ENCODE data around the gene DNPH1. TPM values are rescaled to one million over a fixed set of nuclear protein-coding genes. Genes with fewer than 3 reads are reported as not detected.

DNPH1 gene
- polyA plus RNA-seq, 3 donors, result 31.9 to 55.4 (median 42.7) TPM

GRCh38 chr6:43235841-43236240, 6.6 kb upstream of the DNPH1 start:
- H3K4me1 ChIP-seq (ENCODE audit: control insufficient read depth in 1 of 2, insufficient read depth in 2 of 2, low read length in 2 of 2), result no peaks in the 10 kb centered on the region
- H3K36me3 ChIP-seq (replicated peaks in 1 of 2; ENCODE audit: control insufficient read depth in 1 of 2, insufficient read depth in 2 of 2, low read length in 2 of 2), result no peaks in the 10 kb centered on the region
- no peak overlapping the region for H2AFZ ChIP-seq (ENCODE audit: insufficient read depth, low read depth, low read length, poor library complexity, severe bottlenecking)
- no peak for TF ChIP-seq CTCF (IDR thresholded peaks at IDR 0.05)
- Mint-ChIP-seq H3K27ac (no peak overlapping the region), H3K4me1 (no peaks in the 10 kb centered on the region), H3K36me3 (no peaks in the 10 kb centered on the region), H3K27me3 (ENCODE audit: low read depth in 3 of 3) (peaks cover 17 to 46% (median 25%) of the 10 kb centered on the region in 3 donors), H3K9me3 (peaks cover 4 to 10% (median 5%) of the 10 kb centered on the region in 7 donors), H3K4me3 (no peak overlapping the region)
- H3K4me2 ChIP-seq (replicated peaks; ENCODE audit: extremely low read depth, low read length, poor library complexity, severe bottlenecking), result no peak overlapping the region
- H3K27me3 ChIP-seq (ENCODE audit: control insufficient read depth in 2 of 2, insufficient read depth in 2 of 2, low read length in 2 of 2), result peaks cover 6 to 21% of the 10 kb centered on the region in 2 donors
- no CpG with 5 or more reads among the region's 2 CpGs for WGBS (ENCODE audit: insufficient coverage)
- H3K9ac ChIP-seq (ENCODE audit: insufficient read depth, low read length, poor library complexity, severe bottlenecking), result no peak overlapping the region
- intact Hi-C loops (cut with micrococcal nuclease), result no loop called here
- no peaks in the 10 kb centered on the region for H3K9me3 ChIP-seq (replicated peaks in 1 of 2; ENCODE audit: control insufficient read depth in 1 of 2, insufficient read depth in 1 of 2, low read length in 2 of 2)
- no peak overlapping the region for H3K27ac ChIP-seq (ENCODE audit: low read depth in 1 of 2, low read length in 2 of 2)
- no peak for DNase-seq
- no peak overlapping the region for H3K4me3 ChIP-seq (replicated peaks in 1 of 3; ENCODE audit: low read depth in 2 of 3, low read length in 3 of 3)
- H3K79me2 ChIP-seq (ENCODE audit: insufficient read depth, low read length), result no peaks in the 10 kb centered on the region
- no peaks in the 10 kb centered on the region for H4K20me1 ChIP-seq (ENCODE audit: insufficient read depth, low read length)

- H3K4me1 ChIP-seq (ENCODE audit: control insufficient read depth in 1 of 2, insufficient read depth in 2 of 2, low read length in 2 of 2), result peaks cover 11 to 16% of the 10 kb centered on the region in 2 donors
- peaks cover 0 to 12% of the 10 kb centered on the region in 2 donors for H3K27me3 ChIP-seq (ENCODE audit: control insufficient read depth in 2 of 2, insufficient read depth in 2 of 2, low read length in 2 of 2)
- no peaks in the 10 kb centered on the region for H3K79me2 ChIP-seq (ENCODE audit: insufficient read depth, low read length)
- no peaks in the 10 kb centered on the region for H3K36me3 ChIP-seq (replicated peaks in 1 of 2; ENCODE audit: control insufficient read depth in 1 of 2, insufficient read depth in 2 of 2, low read length in 2 of 2)
- TF ChIP-seq CTCF (IDR thresholded peaks at IDR 0.05), result no peak
- no peaks in the 10 kb centered on the region for H3K9me3 ChIP-seq (replicated peaks in 1 of 2; ENCODE audit: control insufficient read depth in 1 of 2, insufficient read depth in 1 of 2, low read length in 2 of 2)
- 65% methylated on average over 3 of the region's 3 CpGs for WGBS (ENCODE audit: insufficient coverage)
- H3K4me3 ChIP-seq (replicated peaks in 1 of 3; ENCODE audit: low read depth in 2 of 3, low read length in 3 of 3), result no peak overlapping the region
- no peak overlapping the region for H3K9ac ChIP-seq (ENCODE audit: insufficient read depth, low read length, poor library complexity, severe bottlenecking)
- H3K9me3 Mint-ChIP-seq, result no peaks in the 10 kb centered on the region
- intact Hi-C loops (cut with micrococcal nuclease), result no loop called here
- H2AFZ ChIP-seq (ENCODE audit: insufficient read depth, low read depth, low read length, poor library complexity, severe bottlenecking), result no peak overlapping the region
- H4K20me1 ChIP-seq (ENCODE audit: insufficient read depth, low read length), result no peaks in the 10 kb centered on the region
- peak overlapping the region in 1 of 7 donors; percentile 37 for H3K27ac Mint-ChIP-seq
- H3K4me2 ChIP-seq (replicated peaks; ENCODE audit: extremely low read depth, low read length, poor library complexity, severe bottlenecking), result no peak overlapping the region
- H3K27ac ChIP-seq (ENCODE audit: low read depth in 1 of 2, low read length in 2 of 2), result no peak overlapping the region
- no peak for DNase-seq
- peaks cover 19% of the 10 kb centered on the region for H3K4me1 Mint-ChIP-seq
- H3K27me3 Mint-ChIP-seq (ENCODE audit: low read depth in 3 of 3), result peaks cover 11 to 26% (median 12%) of the 10 kb centered on the region in 3 donors
- H3K36me3 Mint-ChIP-seq, result no peaks in the 10 kb centered on the region
- H3K4me3 Mint-ChIP-seq, result no peak overlapping the region
Measured at GRCh38 chr6:43231735-43232450, 2.6 kb upstream of the DNPH1 start.
